ENCODE results near the gene ASCC2. TPM values are rescaled to one million over a fixed set of nuclear protein-coding genes. Genes with fewer than 3 reads are reported as not detected.
"Not testable (repeated sequence)": the region's sequence is repeated elsewhere in the genome, so short reads cannot be mapped to it uniquely, and the experiment has no call there.

Gene ASCC2
- total RNA-seq, 2 donors from 2014 or later, result 52.8 to 77.0 TPM

DNA sequence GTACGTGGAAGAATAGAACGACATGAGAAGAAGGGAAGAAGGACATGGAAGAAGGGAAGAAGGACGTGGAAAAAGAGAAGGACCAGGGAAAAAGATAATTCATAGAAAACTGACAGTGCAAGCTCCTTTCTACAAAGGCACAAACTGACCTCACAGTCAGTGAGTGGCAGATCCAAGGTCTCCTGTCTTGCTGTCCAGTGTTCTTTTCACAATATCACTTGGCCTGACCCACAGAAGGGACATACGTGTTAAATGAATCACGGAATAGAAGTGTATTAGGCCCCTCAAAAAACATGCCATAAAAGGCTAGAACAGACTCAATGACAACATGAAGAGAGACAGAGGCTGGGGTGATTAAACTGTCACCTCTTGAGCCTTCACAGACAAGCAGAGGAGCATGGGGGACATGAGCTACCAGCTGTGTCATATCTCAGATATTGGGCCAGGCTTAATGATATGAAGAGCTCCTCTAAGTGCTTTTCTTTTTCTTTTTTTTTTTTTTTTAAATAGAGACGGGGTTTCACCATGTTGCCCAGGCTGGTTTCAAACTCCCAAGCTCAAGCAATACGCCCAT lies 4.6 kb downstream of the ASCC2 start:
- DNase-seq, result no peak
- Histone ChIP-seq H3K4me1 (peaks cover 11% of the 10 kb centered on the region), H3K9ac (ENCODE audit: low read depth in 2 of 2, low read length in 2 of 2) (no peak overlapping the region), H3K9me3 (no peaks in the 10 kb centered on the region), H3K27ac (no peak overlapping the region), H3K27me3 (no peaks in the 10 kb centered on the region), H3K4me3 (no peak overlapping the region), H3K36me3 (peaks cover 11% of the 10 kb centered on the region)
- intact Hi-C loops (cut with DNase I), result no loop called here
- TF ChIP-seq, protein P1, sequence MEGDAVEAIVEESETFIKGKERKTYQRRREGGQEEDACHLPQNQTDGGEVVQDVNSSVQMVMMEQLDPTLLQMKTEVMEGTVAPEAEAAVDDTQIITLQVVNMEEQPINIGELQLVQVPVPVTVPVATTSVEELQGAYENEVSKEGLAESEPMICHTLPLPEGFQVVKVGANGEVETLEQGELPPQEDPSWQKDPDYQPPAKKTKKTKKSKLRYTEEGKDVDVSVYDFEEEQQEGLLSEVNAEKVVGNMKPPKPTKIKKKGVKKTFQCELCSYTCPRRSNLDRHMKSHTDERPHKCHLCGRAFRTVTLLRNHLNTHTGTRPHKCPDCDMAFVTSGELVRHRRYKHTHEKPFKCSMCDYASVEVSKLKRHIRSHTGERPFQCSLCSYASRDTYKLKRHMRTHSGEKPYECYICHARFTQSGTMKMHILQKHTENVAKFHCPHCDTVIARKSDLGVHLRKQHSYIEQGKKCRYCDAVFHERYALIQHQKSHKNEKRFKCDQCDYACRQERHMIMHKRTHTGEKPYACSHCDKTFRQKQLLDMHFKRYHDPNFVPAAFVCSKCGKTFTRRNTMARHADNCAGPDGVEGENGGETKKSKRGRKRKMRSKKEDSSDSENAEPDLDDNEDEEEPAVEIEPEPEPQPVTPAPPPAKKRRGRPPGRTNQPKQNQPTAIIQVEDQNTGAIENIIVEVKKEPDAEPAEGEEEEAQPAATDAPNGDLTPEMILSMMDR (IDR thresholded peaks at IDR 0.05), result no peak

DNA sequence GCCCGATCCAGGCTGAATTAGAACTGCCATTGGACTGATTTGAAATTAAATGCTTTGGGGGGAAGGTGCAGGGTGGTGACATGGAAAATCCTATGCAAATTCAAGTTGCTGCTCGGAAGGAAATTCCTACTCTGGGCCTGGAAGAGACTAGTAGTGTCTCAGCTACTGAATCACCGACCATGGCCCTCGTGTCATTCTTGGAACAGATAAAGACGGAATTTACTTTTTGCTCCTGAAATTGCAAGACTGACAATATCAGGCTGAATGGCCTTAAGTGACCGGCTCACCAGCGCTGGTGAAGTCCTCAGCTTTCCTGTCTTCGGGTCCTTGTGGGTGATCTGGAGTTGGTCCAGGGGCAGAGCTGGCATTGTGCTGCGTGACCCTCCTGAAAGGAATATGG lies 6.1 kb downstream of the ASCC2 start:
- no peak overlapping the region for H3K27ac ChIP-seq
- H3K9ac ChIP-seq (ENCODE audit: low read depth in 2 of 2, low read length in 2 of 2), result no peak overlapping the region
- no peaks in the 10 kb centered on the region for H3K27me3 ChIP-seq
- peaks cover 6% of the 10 kb centered on the region for H3K4me1 ChIP-seq
- H3K4me3 ChIP-seq, result no peak overlapping the region
- H3K36me3 ChIP-seq, result peaks cover 11% of the 10 kb centered on the region
- TF ChIP-seq, protein P1 (IDR thresholded peaks at IDR 0.05), result no peak
- DNase-seq, result no peak
- no peaks in the 10 kb centered on the region for H3K9me3 ChIP-seq
- intact Hi-C loops (cut with DNase I), result no loop called here

- no peak overlapping the region for H3K4me3 ChIP-seq
- peaks cover under 1% of the 10 kb centered on the region for H3K4me1 ChIP-seq
- no peak overlapping the region for H3K27ac ChIP-seq
- H3K9me3 ChIP-seq, result no peaks in the 10 kb centered on the region
- H3K27me3 ChIP-seq, result no peaks in the 10 kb centered on the region
- TF ChIP-seq, protein P1 (IDR thresholded peaks at IDR 0.05), result no peak
- no peak overlapping the region for H3K9ac ChIP-seq (ENCODE audit: low read depth in 2 of 2, low read length in 2 of 2)
- intact Hi-C loops (cut with DNase I), result no loop called here
- peaks cover 11% of the 10 kb centered on the region for H3K36me3 ChIP-seq
- DNase-seq, result no peak
Observed at GRCh38 chr22:29831186-29831921, 6.7 kb downstream of the ASCC2 start.

GRCh38 chr22:29830585-29830984 lies 7.5 kb downstream of the ASCC2 start:
- Histone ChIP-seq H3K9ac (ENCODE audit: low read depth in 2 of 2, low read length in 2 of 2) (no peak overlapping the region), H3K4me3 (no peak overlapping the region), H3K27me3 (no peaks in the 10 kb centered on the region), H3K4me1 (no peaks in the 10 kb centered on the region), H3K27ac (no peak overlapping the region), H3K9me3 (no peaks in the 10 kb centered on the region), H3K36me3 (peaks cover 11% of the 10 kb centered on the region)
- DNase-seq, result no peak
- TF ChIP-seq, protein P1 (IDR thresholded peaks at IDR 0.05), result no peak
- intact Hi-C loops (cut with DNase I), result no loop called here

GRCh38 chr22:29827726-29828125 lies 10.3 kb downstream of the ASCC2 start:
- DNase-seq; H3K9ac ChIP-seq (ENCODE audit: low read depth in 2 of 2, low read length in 2 of 2); H3K27ac ChIP-seq; H3K9me3 ChIP-seq; H3K27me3 ChIP-seq; H3K4me1 ChIP-seq; H3K4me3 ChIP-seq; intact Hi-C loops (cut with DNase I): not testable (repeated sequence)
- H3K36me3 ChIP-seq, result peaks cover 11% of the 10 kb centered on the region

- Histone ChIP-seq H3K9me3 (no peaks in the 10 kb centered on the region), H3K36me3 (peaks cover 8% of the 10 kb centered on the region), H3K27ac (no peak overlapping the region), H3K9ac (ENCODE audit: low read depth in 2 of 2, low read length in 2 of 2) (no peak overlapping the region), H3K4me1 (no peaks in the 10 kb centered on the region), H3K27me3 (no peaks in the 10 kb centered on the region), H3K4me3 (no peak overlapping the region)
- DNase-seq, result no peak
- intact Hi-C loops (cut with DNase I), result no loop called here
- TF ChIP-seq, protein P1 (IDR thresholded peaks at IDR 0.05), result no peak
Observed at GRCh38 chr22:29827091-29827490, 11.0 kb downstream of the ASCC2 start.
